Right forelimb (tissue), 1 donor: ENCODE results near the gene ZSWIM4.

Source experiments
- DNase-seq: peaks from one replicate; pipeline ENCODE4 v3.0.0-alpha.2; 2018

ZSWIM4 gene

DNA sequence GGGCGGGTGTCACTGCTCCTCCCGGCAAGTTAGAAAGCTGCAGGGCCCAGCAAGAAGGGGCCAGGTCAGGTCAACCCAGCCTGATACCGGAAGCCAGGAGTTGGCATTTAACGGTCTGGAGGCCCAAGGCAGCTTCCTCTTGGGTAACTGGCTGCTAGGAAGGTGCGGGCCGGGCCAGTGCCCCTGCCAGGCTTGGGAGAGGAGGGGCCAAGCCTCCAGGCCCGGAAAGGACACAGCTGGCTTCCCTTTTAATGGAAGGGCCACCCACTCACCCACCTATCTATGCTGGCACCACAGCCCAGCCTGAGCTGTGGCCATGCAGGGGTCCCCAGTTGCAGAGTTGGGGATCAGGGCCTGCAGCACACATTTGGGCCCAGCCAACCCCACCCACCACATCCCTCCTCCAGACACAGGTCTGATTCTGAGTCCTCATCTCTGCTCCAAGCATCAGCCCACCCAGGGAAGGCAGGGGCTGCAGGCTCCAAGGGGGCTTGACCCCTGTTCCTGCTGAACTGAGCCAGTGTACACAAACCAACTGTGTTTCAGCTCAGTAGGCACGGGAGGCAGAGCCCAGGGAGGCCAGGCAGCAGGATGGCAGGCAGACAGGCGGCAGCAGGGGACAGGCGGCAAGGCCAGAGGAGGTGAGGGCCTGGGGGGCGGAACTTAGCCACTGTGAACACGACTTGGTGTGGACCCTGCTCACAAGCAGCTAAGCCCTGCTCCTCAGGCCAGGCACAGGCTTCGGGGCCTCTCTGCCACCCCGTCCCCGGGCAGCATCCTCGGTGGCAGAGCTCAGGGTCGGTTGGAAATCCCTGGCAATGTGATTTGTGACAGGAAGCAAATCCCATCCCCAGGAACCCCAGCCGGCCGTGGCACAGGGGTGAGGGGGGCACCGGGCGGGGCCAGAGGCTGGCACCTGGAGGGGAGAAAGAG lies 40.8 kb downstream of the ZSWIM4 start:
- no peak for DNase-seq

DNA sequence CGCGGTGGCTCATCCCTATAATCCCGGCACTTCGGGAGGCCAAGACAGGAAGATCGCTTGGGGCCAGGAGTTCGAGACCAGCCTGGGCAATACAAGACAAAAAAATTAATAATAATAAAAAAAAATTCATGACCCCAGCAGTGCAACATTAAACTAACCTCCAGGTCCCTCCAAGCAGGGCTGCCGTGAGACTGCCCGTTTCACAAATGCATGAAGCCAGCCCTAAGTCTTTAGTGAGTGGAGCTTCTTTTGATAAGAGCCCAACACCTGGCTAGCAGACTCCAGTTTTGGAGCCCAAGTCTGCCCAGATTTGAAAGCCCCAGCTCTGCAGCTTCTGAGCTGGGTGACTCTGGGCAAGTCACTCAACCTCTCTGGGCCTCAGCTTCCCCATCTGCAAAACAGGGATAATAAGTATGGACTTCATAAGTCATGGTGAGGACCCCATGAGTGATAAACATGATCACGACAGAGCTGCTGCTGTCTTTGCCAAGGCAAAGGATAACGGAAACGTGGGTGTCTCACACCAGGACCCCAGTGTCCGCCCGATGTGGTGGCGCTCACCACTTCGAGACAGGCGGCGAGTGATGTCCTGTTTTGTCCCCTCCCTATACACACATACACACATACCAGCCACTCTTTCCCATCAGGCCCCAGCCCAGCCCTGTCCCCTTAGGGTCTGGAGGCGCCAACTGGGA lies 43.3 kb downstream of the ZSWIM4 start:
- DNase-seq = no peak

DNA sequence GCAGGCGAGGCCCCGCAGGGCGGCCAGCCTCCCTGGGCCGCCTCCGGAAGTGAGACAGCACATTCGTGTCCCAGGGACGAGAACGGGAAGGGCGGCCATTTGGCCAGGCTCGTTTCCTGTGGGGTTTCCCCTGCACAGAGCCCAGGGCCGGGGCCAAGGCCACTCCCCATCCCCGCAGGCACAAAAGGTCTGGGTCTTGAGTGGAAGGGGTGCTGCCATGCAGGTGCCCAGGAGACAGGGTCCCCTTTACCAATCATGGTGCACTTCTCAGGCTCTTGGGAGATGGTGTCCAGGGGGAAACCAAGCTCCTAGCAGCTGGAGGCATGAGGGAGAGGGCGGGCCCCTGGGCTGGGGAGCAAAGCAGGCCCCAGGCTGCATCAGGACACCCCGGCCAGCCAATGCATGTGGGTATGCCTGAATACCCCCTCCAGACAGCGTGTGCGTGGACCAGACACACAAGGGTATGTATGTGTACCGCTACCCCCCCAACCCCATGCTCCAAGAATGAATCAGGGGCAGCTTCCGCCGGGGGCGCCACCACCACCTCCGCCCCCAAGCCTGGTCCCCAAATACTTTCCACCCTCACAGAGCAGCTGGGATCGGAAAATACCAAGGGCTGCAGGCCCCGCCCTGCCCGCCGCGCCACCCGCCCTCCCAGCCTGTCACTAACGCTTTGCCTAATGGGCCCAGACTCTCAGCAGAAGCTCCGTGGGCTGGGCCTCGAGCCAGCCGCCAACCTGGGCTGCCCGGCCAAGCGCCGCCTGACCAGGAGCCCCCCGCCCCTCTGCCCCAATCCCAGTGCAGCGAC lies 44.1 kb downstream of the ZSWIM4 start:
- DNase-seq = peak; percentile 89

DNA sequence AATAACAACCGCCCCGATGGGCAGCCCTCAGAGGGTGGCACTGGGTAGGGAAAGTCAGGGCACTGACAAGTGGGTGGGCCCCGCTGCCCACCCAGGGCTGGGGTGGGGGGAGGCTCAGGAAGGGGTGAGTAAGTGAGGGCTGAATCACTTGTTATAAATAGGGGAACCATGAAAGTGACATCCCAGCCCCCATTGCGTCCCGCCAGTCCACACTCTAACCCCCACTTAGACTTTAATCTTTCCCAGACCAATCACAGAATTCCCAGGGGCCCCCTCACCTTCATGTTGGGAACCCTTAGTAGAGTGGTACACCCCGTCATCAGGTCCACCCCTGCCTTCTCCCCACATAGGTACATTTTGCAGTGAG lies 44.7 kb downstream of the ZSWIM4 start:
- no peak for DNase-seq

DNA sequence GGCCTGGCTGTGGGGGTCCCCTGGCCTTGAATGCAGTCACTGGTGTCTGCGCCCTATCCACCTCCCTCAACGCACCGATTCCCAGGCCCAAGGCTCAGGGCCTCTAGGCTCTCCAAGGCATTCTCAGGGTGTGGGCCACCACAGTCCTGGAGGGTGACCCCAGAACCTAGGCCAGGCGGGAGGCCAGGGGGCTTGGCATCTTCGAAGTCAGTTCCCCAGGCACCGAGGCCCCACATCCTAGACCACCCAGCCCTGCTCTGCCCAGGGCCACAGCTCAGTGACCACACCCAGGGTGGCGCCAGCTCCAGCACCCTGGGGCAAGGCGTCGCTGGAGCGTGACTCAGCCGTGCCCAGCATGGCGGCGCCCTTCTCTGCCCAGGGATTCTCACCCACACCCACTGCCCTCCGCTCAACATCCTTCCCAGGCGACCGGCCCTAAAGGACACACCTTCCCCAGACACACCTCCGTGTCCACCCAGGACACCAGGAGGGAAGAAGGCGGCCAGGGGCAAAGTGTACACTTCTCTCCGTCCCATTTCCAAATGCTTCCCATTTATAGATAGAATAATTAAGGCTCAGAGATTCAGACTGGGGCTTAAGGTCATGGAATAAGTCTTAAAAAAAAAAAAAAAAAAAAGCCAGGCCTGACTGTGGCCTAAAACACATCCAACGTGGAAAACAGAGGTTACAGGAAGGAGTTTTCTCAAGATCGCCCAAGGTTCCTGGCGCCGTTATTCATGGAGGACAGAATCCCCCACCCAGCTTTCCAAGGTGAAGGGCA lies 45.3 kb downstream of the ZSWIM4 start:
- DNase-seq = peak; percentile 63

DNA sequence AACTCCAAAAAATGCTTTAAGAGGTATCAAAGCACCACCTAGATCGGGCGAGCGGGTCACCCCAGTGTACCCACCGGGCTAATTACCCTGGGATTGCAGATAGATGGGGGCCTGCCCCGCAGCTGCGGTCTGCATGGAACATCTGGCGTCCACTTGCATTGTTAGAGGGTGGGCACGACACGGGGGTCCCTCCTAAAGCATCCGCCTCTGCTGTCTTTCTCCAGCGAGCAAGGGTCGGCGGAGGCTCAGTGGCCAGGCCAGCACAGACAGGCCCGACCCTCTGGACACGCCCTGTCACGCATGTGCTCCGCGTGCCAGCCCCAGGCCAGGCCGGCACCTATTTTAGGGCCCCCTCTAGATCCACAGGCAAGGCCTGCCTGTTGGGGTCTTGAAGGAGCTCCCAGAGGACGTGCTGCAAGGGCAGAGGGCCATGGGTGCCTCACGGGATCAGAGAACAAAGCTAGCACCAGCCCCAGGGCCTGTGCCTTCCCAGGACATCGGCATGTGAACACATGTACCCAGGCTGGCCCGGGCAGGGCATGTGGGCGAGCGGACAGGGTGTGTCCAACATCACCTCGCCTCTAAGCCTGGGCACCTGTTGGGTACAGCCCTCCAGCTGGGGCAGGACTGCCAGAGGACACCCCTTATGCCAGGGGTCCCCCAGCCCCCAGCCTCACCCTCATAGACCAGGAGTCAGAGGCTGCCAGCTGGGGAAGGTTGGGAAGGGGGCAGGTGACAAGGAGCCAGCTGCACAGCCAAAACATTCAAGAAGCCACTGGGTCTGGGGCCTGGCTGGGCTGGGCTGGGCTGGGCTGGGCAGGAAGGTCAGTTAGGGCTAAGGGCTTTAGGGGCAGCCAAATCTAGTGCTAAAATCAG lies 46.1 kb downstream of the ZSWIM4 start:
- peak; percentile 69 for DNase-seq

DNA sequence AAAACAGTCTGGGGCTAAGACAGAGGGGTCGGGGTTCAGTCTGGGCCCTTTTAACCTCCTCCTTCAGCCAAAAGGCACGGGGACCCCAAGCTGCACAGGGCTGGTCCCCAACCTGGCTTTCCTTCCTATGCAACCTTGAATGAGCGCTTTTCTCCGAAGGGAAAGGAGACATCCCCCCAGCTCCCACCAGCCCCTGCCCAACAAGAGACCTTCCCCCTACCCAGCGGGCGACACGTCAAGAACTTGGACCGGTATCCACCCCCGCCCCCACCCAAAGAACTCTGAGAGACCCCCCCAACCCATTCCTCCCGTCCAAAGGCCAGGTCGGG lies 46.7 kb downstream of the ZSWIM4 start:
- DNase-seq = peak; percentile 58

DNA sequence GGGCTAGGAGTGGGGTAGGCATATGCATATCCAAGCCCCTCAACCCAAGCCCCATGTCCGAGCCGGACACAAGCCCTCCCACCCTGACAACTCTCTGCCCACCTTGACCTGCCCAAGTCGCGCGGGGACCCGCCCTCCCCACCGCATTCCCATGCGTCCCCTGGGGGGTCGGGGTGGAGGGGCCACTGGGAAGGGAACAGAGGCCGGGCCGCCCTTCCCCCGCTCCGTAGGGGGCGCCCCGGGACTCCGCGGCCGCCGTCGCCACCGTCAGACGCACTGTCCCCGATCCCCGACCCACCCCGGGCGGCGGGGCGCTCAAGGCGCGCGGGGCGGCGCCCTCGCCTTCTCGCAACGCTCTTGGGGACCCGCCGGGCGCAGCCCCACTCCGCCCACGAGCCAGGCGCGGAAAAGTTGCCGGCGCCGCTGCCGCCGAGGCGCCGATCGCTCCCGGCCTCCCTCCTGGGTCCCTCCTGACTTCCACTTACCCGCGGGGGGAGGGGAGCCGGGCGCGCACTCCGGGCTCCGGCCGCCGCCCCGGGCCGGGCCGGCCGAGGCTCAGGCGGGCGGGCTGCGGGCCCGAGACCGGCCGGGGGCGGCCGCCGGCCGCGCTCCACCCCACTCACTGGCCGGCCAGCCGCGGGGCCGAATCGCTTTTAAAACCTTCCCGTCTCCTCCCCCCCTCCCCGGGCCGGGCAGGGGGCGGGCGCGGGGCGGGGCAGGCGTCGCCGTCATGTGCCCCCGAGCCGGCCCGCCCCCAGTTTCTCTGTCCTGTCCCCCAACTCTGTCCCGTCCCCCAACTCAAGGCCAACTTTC lies 47.3 kb downstream of the ZSWIM4 start:
- peak; percentile 93 for DNase-seq

DNA sequence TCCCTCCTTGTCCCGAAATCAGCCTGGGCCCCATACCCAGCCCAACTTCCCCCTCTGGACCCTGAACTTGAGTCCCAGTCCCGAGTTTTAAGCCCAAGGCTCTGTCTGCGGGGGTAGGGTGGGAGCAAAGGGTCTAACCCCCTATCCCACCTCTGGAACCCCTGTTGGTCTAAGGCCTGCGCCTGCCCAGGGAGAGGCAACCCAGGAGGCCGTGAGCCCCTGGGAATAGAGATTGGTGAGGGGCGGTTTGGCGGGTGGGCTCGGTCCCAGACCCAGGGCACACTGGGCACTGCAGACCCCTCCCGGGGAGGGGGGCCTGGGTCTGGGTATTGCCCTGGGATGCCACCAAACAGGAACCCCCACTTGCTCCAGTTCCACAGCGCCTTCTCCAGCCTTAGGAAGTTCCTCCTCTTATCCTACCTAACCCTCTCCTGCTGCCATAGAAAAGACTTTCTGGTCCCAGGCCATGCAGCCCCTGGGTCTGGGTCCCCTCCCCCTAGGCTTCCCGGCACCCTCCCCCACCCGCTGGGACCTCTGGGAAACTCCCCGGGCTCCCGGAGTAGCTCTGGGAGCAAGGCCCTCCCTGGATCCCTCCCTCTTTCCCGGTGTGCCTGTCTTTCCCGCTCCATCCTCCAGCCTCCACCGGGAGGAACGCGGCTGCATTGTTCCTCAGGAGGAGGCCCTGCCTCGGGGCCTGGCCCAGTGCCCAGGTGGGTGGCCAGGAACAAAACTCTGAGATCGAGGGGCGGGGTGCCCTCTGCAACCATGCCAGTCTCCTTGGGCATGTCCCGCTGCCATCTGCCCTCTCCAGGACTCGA lies 48.1 kb downstream of the ZSWIM4 start:
- DNase-seq = peak; percentile 69

DNA sequence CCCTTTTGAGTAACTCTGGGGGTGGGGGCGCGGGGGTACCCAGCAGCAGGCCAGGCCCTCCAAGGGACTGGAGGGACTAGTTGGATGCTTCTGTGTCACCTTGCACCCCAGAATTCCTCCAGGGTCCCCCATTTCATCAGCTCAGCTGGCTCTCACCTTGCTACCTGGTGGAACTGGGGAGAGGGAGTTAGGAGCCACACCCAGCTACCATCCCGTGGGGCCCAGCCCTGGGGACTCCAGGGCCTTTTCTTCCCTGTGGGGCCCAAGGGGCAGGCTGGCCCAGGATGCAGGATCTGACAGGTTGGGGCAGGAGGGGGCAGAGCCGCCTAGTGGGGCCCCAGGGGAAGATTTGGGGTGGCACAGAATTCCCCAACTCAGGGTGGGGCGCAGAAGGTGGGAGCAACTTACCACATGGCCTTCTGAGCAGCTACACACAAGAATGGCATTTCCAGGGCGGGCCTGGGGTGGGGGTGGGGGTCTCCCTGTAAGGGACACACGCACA lies 48.9 kb downstream of the ZSWIM4 start:
- no peak for DNase-seq

DNA sequence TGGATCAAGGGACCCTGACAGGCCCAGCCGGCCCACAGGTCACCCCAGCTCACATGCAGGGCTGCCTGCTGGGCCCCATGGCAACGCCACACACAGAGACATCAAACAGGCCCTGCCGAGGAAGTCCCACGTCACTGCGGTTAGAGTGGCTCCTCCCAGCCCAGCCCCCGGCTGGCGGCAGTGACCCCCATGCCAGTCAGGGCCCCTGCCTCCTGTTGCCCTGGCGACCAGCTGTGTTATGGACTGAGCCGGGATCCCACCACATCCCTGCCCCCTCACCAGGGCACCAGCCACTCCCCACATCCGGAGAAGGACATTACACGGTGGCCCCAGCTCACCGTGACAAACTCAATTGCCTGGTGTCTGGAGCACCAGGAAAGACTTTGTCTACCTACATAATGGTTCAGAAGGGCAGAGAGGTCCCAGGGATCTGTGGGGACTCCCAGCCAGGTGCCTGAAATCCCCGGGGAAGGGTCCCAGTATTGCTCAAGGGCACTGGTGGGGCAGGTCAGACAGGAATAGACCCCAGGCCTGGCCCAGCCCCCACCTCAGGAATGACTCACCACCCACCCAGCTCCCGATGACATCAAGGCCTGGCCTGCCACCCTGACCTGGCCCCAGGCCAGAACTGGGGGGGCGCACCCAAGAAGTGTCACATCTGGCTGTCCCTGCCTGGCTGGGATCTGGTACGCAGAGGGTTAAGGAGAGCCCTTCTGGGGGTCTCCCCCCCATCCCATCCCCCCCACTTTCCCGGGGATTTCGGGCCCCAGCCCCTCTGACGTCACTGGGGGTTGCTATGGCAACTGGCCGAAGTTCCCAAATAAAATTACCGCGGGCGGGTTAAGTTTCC lies 51.5 kb downstream of the ZSWIM4 start:
- DNase-seq = peak; percentile 98

DNA sequence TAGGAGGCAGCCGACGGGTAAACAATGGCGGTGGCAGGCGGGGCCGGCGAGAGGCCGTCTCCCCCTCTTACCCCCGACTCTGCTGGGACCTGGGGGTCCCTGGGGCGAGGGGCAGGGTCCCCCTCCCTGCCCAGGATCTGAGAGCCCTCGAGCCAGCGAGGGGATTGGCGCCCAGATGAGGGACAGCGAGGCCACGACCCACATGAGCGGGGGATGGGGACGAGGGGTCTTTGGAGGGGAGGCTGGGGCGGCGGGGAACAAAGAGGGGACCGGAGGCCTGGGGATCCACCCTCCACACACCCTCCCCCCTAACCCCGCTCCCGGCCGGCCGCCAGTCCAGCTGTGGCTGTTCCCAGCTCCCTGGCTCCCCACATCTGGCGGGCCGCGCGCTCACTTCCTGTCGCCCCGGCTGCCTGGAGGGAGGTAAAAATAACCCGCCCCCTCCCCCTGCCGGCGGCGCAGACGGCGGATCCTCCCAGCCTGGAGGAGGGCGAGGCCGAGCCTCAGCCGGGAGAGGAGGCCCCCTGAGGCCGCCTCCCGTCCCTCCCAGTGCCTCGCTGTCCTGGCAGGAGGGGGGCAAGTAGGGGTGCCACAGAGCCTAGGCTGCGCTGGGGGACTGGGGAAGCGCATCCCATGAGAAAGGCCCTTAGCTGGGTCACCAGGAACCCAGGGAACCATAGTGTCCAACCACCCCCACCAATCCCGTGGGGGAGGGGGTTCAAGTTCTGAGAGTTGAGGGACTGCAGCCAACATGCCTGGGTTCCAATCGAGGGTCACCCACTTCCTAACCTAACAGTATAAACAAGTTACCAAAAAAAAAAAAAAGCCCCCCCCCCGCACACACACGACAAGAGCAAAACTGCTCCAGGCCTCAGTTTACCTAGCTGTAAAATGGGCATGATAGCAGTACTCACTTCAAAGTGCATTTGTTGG lies 52.4 kb downstream of the ZSWIM4 start:
- DNase-seq = peak; percentile 98

DNA sequence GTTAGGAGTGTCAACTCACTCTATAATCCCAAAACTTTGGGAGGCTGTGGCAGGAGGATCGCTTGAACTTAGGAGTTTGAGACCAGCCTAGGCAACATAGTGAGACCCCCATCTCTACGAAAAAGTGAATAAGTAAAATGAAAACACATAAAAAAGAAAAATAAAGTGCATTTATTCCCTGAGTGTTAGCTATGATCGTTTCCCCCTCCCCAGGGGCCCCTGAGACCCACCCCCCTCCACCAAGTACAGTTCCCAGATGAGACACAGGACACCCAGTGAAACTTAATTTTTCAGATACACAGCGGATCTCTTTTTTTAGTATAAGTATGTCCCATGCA lies 53.1 kb downstream of the ZSWIM4 start:
- no peak for DNase-seq

DNA sequence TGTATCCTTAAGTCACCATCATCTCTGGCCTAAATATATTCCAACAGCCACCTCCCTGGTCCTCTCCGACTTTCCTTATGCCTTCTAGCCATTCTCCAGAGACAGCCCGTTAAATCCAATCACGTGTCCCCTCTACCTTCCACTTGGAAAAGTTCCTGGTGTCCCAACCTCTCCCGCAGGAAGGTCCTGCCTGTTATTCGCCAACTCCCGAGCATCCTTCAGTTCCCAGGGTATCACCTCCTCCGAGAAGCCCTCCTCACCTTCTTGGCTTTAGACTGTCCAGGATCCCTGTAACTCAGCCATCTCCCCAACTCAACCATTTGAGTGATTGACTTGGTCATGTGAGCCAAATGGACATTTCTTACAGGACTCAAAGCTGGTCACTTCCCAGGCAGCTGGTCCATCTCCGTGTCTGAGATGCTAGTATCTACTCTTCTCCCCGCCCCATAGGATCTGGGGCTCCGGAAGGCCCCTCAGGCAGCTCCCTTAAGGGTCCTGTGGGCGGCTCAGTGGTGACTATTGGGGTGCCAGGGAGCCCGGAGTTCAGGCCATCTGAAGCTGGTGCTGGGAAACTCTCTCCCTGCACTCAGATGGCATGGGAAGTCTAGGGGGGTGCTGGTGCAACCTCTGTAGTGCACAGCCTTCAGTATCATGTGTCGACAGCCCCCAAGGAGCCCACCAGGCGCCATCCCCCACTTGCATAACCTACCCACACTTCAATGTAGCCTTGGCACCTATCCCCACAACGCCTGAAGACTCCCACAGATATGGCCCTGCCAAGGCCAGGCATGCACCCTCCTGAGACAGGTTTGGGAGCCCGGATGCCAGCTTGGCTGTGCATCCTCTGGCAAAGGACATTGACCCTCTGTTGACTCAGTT lies 53.8 kb downstream of the ZSWIM4 start:
- DNase-seq = no peak

DNA sequence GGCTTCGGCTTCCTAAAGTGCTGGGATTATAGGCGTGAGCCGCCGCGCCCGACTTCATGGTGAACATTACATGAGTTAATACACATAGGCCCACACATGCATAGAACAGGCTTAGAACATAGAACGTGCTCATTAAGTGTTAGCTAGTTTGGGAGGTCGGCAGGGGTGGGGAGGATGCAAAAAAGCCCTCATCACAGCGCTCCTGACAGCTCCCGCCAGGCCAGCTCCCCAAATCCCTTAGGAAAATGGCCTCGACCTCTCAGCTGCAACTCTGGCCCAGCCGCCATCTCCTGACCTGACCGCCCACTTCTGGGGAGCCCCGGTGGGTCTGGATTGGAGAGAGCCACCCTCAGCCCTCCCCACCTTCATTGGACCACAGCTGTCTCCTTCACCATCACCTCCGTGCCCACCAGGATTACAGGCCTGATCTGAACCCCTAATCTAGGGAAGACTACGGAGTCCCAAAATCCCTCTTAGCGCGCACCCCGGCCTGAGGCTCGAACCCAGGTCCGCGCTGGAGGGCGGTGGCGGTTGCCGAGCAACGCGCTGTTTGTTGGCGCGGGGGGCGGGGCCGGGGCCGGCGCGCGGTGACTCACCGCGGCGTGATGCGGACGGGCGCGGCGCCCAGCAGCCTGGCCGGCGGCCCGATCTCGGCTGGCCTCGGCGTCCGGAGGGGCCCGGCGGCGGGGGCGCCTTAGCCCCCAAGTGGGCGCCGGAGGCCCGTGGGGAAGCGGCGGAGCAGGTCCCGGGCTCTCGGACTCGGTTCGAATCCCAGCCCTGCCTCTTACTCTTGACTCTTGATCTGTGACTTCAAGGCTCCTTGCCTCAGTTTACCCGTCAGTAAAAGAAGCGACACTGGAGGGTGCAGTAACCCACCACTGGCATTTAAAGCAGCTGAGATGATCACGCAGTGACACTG lies 55.0 kb downstream of the ZSWIM4 start:
- DNase-seq = peak; percentile 93
